GM19240 (cell line): ENCODE measurements around the gene UBAC2.

Experiments used
- DNase-seq: peaks from one replicate; pipeline ENCODE4 v3.0.0; 2011; ENCODE audit warnings: low spot score; ENCODE audit not compliant: insufficient read length

UBAC2 gene

DNA sequence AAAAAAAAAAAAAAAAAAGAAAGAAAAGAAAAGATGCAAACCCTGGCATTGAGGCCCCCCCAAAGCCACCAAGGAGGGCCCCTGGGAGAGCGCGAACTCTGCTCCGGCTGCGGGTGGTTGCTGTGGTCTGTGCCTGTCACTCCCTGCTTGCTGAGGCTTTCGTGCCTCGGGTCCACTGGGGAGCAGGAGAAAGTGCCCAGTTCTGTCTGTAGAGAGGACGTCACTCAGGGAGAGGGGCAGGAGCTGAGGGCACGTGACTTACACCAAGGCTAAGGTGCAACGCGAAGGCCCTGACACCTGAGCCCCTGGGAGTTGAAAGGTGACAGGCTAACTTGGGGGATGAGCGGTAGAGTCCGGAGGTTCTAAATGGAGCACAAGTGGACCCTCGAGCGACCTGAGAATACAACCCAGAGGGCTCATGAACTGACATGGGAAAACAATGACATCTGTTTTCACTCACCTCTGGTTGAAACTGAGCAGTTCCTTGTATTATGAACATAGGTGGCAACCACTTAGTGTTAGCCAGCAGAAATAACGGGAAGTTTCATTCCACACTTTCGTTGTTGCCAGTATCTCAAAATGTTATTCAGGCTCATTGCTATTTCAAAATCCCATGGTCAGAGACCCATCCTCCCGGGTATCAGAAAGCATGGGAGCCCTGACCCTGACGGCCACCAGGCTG, 231.4 kb downstream of the UBAC2 start:
- DNase-seq = no peak

DNA sequence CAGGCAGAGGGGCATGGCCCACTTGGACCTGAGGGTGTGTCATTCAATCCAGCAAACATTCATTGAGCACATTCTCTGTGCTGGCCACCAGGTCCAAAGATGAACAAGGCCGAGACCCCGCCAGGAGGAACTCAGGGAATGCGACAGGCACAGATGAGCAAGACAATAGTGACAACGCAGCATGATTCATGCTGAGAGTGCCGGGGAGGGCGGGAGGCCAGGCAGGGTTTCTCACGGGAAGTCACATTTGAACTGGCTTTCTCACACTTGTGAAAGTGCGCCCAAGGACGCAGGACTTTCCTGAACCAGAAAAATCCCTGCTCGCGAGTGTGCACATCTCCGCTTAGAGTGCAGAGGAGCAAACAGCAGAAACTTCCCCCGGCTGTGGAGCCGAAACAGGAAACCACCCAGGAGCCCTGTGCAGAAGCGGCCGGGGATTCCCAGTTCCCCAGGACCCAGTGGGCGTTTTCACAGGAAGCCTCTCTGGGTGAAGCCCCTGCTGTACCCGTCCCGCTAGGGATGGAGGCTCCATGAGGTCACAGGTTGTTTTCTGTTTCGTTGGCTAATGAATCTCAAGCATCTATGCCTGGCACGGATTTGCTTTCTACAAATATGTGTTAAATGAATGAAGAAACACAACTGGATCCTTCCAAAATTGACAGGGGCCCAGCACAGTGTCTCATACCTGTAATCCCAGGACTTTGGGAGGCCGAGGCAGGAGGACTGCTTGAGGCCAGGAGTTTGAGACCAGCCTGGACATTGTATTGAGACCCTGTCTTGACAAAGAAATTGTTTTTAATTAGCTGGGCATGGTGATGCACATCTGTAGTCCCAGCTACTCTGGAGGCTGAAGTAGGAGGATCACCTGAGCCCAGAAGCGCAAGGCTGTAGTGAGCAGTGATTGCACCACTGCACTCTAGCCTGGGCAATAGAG, 232.2 kb downstream of the UBAC2 start:
- DNase-seq = no peak

DNA sequence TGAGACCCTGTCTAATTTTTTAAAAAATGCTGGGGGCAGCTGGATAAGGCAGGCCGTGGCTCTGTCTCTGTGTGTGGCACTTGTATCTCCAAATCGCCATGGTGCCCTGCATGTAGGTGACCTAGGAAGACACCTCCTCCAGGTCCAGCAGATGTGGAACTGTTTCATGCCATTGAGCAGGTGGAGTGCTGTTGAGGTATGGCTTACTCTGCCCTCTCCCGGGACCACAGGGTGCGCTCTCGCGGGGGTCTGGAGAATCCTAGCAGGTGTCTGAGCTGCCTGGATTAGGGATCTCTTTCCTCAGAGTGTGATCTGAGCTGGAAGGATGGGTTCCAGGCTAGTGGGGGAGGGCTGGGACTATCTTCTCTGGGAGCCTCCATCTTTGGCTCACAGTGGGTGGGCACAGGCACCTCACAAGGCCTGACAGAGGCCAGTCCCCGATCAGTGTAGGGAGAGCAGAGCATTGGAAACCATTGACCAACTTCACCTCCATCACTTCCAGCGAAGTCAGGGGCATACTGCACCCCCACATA, 233.0 kb downstream of the UBAC2 start:
- no peak for DNase-seq

DNA sequence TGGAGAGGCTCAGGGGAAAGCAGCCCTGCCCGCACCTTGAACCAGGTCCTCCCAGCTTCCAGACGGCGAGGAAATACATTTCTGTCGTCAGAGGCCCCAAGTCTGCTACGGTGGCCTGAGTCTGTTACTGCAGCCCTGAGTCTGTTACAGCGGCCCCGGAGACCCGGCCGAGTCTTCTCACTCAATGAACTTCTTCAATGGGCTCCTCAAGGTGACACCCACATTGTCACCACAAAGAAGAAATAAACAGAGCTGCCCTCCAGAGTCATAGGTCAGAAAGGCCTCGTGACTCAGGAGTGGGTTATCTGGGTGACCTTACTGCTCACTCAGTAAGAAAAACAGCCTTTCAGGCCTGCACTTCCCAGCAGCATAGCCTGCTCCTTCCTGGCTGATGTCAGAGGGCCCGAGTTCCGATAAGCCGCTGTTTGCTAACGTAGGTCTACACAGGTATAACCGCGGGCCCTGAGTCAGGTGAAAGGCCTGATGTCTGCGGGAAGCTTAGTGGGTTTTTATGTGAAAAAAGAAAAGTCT, 233.7 kb downstream of the UBAC2 start:
- DNase-seq = no peak

DNA sequence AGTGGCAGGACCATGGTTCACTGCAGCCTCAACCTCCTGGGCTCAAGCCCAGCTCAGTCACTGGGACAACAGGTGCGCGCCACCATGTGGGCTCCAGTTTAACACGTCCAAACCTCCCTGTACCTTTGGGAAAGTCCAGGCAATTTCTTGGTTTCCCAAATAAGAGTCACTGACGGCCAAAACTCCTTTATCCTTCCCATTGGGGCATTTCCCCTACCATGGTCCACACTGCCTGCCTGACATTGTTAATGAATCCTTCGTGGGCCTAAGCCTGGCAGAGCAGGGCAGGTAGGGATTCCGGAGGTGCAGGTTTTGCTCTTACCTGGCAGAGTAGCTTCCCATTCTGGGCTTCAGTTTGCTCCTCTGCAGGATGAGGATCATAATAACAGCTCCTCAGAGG, 234.5 kb downstream of the UBAC2 start:
- DNase-seq = no peak

DNA sequence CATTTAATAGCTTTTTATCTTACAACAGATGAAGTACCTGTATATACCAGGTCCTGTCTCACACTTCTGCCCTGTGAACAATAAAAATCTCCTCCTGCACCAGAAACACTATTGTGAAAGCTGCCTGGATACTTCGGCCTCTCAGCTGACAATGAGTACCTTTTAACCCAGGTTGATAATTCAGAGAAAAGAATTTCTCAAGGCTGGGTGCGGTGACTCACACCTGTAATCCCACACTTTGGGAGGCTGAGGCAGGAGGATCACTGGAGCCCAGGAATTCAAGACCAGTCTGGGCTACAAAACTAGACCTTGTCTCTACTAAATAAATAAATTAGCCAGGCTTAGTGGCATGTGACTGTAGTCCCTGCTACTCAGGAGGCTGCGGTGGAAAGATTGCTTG, 235.3 kb downstream of the UBAC2 start:
- no peak for DNase-seq
